Measurements from ENCODE around the gene KIAA0232. TPM values are rescaled to one million over a fixed set of nuclear protein-coding genes. Genes with fewer than 3 reads are reported as not detected.

KIAA0232 gene
- total and polyA plus RNA-seq, 2 of the 8 experiments (the other 6 are each of a cell fraction or from before 2014, with no cell fraction given) = 5.6 to 23.3 TPM

DNA sequence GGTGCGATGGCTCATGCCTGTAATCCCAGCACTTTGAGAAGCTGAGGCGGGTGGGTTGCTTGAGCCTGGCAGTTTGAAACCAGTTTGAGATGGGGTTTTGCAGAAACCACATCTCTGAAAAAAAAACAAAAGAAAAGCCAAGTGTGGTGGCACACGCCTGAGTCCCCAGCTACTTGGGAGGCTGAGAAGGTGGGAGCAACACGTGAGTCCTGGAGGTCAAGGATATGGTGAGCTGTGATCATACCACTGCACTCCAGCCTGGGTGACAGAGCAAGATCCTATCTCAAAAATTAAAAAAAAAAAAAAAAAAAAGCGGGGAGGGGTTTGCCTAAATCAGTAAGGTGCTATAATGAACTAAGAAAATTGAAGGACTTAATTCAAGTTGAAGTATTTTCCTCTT, 68.9 kb downstream of the KIAA0232 start:
- H4K91ac ChIP-seq (replicated peaks; ENCODE audit: insufficient read length, low read length) = no peak overlapping the region
- no peak overlapping the region for H3K14ac ChIP-seq (ENCODE audit: insufficient read length)
- no peak overlapping the region for H2BK15ac ChIP-seq (ENCODE audit: low read length)
- H3K79me1 ChIP-seq (ENCODE audit: low read depth, low read length) = 0 out of 2 replicates have a peak, but pooled peaks cover 3% of the 10 kb centered on the region
- H3K9ac ChIP-seq (replicated peaks in 1 of 4; ENCODE audit: extremely low read depth in 1 of 4, low read depth in 3 of 4, low read length in 3 of 4) = no peak overlapping the region
- no peaks in the 10 kb centered on the region for H3K23me2 ChIP-seq (ENCODE audit: low read depth, low read length)
- no peak overlapping the region for H2AK5ac ChIP-seq (ENCODE audit: low read depth, low read length)
- H2AFZ ChIP-seq (ENCODE audit: low read length) = no peak overlapping the region
- no peak overlapping the region for H4K8ac ChIP-seq (ENCODE audit: extremely low read depth, insufficient read depth, low read length)
- H3K27me3 ChIP-seq (replicated peaks in 1 of 4; ENCODE audit: control insufficient read depth in 3 of 4, extremely low read depth in 1 of 4, insufficient read depth in 3 of 4, low read length in 3 of 4) = no peaks in the 10 kb centered on the region
- no peak overlapping the region for H3K4me3 ChIP-seq (ENCODE audit: extremely low read depth in 1 of 4, insufficient read depth in 2 of 4, low read depth in 3 of 4, low read length in 4 of 4)
- H2BK20ac ChIP-seq (ENCODE audit: low read length) = no peak overlapping the region
- CTCF ChIA-PET (ENCODE audit: partially characterized antibody) = interaction anchor here (0.6 to 2.5 kb wide), 3 partner anchors 22 to 55 kb away, joined by 3 to 12 read pairs (median 5); no protein-coding TSS in a partner anchor
- POLR2A ChIA-PET (ENCODE audit: partially characterized antibody) = no interaction called here
- H3K18ac ChIP-seq (ENCODE audit: extremely low read depth, low read length) = no peak overlapping the region
- no peak overlapping the region for H2BK5ac ChIP-seq (ENCODE audit: low read depth, low read length)
- H3K79me2 ChIP-seq (ENCODE audit: control insufficient read depth in 1 of 2, insufficient read depth in 2 of 2, low read length in 2 of 2) = peaks cover 0 to 9% of the 10 kb centered on the region in 2 experiments; a peak in 2 of 4 replicates
- H3K4ac ChIP-seq (replicated peaks; ENCODE audit: insufficient read length, low read depth, low read length) = no peak overlapping the region
- peaks cover 0 to 6% of the 10 kb centered on the region in 2 experiments for H4K20me1 ChIP-seq (replicated peaks in 1 of 2; ENCODE audit: control insufficient read depth in 1 of 2, insufficient read depth in 2 of 2, low read length in 2 of 2)
- H2BK120ac ChIP-seq (replicated peaks; ENCODE audit: low read depth, low read length) = no peak overlapping the region
- no peak overlapping the region for H4K5ac ChIP-seq (ENCODE audit: insufficient read length, low read depth, low read length)
- no peak overlapping the region for H2BK12ac ChIP-seq (ENCODE audit: low read depth, low read length)
- H3K36me3 ChIP-seq (ENCODE audit: control insufficient read depth in 2 of 4, insufficient read depth in 4 of 4, low read length in 3 of 4) = peaks cover 0 to 16% (median 4%) of the 10 kb centered on the region in 4 experiments; a peak in 4 of 8 replicates
- H3K4me2 ChIP-seq (ENCODE audit: insufficient read depth in 1 of 2, low read depth in 2 of 2, low read length in 2 of 2) = no peak overlapping the region
- DNase-seq (ENCODE audit: low read depth in 1 of 2, low spot score in 2 of 2) = no peak
- H3K23ac ChIP-seq (ENCODE audit: insufficient read length) = no peak overlapping the region
- no peak overlapping the region for H3K56ac ChIP-seq (replicated peaks; ENCODE audit: insufficient read length, low read depth, low read length)
- FAIRE-seq = no peak
- peaks cover 5 to 6% of the 10 kb centered on the region in 2 experiments; a peak in 2 of 4 replicates for H3K9me3 ChIP-seq (ENCODE audit: insufficient read depth in 2 of 2, low read depth in 1 of 2, low read length in 1 of 2)
- no peak overlapping the region for H3K27ac ChIP-seq (ENCODE audit: low read depth, low read length)
- peaks cover 2 to 16% (median 13%) of the 10 kb centered on the region in 4 experiments; a peak in 5 of 7 replicates for H3K4me1 ChIP-seq (replicated peaks in 1 of 4; ENCODE audit: control insufficient read depth in 3 of 4, insufficient read depth in 4 of 4, low read length in 3 of 4)
- 85% methylated on average over 5 of the region's 5 CpGs; no CpG with 5 or more reads in 1 of the 2 experiments for WGBS, 2 experiments (ENCODE audit: extremely low coverage in 1 of 2, insufficient coverage in 1 of 2, insufficient read length in 1 of 2, insufficient replicate concordance in 2 of 2, low coverage in 1 of 2, low lambda C conversion rate in 2 of 2, missing lambda C conversion rate in 1 of 2)
- TF ChIP-seq ASH2L (IDR thresholded peaks at IDR 0.05; ENCODE audit: low read length) = no peak
- no peak for TF ChIP-seq GTF2F1 (IDR thresholded peaks at IDR 0.05; ENCODE audit: borderline replicate concordance, low read depth, low read length)
- no peak for TF ChIP-seq RFX5 (IDR thresholded peaks at IDR 0.05; ENCODE audit: borderline replicate concordance, low read depth, low read length)
- no peak for TF ChIP-seq BCL11A (IDR thresholded peaks at IDR 0.05; ENCODE audit: low read depth in 2 of 2, low read length in 2 of 2)
- TF ChIP-seq SIX5 (IDR thresholded peaks at IDR 0.05; ENCODE audit: low read depth, low read length) = no peak
- no peak for TF ChIP-seq RNF2 (IDR thresholded peaks at IDR 0.05; ENCODE audit: borderline replicate concordance, low read depth, low read length, missing control alignments, poor library complexity, severe bottlenecking)
- TF ChIP-seq TBP (IDR thresholded peaks at IDR 0.05; ENCODE audit: low read depth, low read length) = no peak
- TF ChIP-seq CHD1 (IDR thresholded peaks at IDR 0.05; ENCODE audit: low read depth, low read length) = no peak
- no peak for TF ChIP-seq CTBP2 (IDR thresholded peaks at IDR 0.05; ENCODE audit: borderline replicate concordance, insufficient read depth, insufficient read length, low read length)
- TF ChIP-seq KDM5A (IDR thresholded peaks at IDR 0.05; ENCODE audit: low read length) = no peak
- TF ChIP-seq, protein P1, sequence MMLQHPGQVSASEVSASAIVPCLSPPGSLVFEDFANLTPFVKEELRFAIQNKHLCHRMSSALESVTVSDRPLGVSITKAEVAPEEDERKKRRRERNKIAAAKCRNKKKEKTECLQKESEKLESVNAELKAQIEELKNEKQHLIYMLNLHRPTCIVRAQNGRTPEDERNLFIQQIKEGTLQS (IDR thresholded peaks at IDR 0.05; ENCODE audit: insufficient read depth, low read depth, low read length) = no peak
- no peak for TF ChIP-seq RBBP5 (IDR thresholded peaks at IDR 0.05; ENCODE audit: borderline replicate concordance, low read depth, low read length)

All from H1 (cell line).